ENCODE measurements around the gene SDR42E2. TPM values are rescaled to one million over a fixed set of nuclear protein-coding genes. Genes with fewer than 3 reads are reported as not detected.

SDR42E2 gene
- under 0.01 TPM in 1 of 2 replicates, not detected in the other for total RNA-seq

GRCh38 chr16:22161999-22162655, at the start of gene SDR42E2:
Gene SDR42E2, plus strand, starts transcription at chr16:22162506. Its CDS starts 3,077 bp downstream, at chr16:22165583.

DNA sequence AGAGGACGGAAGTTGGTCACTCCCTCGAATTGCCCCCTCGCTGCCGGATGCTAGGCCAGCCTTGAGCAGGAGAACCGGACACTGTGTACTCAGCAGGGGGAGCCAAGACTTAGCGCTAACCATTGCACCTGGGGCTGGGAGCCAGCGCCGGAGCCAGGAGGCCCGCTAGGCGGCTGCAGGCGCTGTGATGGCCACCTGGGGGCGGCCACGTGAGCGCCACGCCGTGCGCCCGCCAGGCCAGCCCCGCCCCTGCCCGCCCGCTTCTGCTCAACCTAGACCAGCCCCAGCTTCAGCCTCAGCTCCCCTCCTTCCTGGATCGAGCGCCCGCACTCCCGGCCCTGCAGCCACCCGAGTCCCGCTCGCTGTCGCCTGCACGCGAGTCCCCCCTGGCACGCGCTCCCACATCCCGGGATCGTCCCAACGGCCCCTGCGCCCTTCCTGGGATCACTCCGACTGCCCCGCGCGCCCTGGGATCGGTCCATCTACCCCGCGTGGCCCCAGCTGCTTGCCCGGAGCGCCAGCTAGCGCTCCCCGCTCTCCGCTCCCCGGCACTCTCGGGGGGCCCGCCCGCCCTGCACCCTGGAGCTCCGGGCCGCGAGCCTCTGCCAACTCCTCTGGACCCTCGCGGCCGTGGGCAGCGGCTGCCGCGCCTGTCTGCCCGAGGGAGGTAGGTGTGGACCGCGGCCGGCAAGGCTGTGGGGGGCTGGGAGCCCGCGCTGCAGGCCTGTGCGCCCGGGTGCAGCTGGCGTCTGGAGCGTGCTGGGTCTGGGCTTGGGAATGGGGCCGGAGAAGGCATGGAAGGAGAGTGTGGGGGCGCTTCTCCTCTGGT, 43.9 kb downstream of the SDR42E2 start, which contains the start of gene EEF2K:
Gene EEF2K (plus strand): TSS at position 266 of the 829 bp plus-strand sequence. CDS start 19,452 bp downstream, outside the sequence.

Other genes starting within 250 kb of the SDR42E2 start
- 191 and 214 TPM in 2 replicates for gene UQCRC2, start 209.1 kb upstream of the SDR42E2 start, total RNA-seq
- gene PDZD9, start 161.4 kb upstream of the SDR42E2 start, total RNA-seq, result not detected in 2 replicates
- gene MOSMO, start 154.4 kb upstream of the SDR42E2 start, total RNA-seq, result 10.7 and 11.0 TPM in 2 replicates
- under 0.01 TPM in 1 of 2 replicates, not detected in the other for gene VWA3A, start 70.0 kb upstream of the SDR42E2 start, total RNA-seq
- gene EEF2K, start 43.8 kb downstream of the SDR42E2 start, total RNA-seq, result 14.2 and 16.9 TPM in 2 replicates
- 33.7 and 50.9 TPM in 2 replicates for gene POLR3E, start 134.9 kb downstream of the SDR42E2 start, total RNA-seq
- 61.1 and 80.5 TPM in 2 replicates for gene CDR2, start 212.1 kb downstream of the SDR42E2 start, total RNA-seq